ENCODE results near the gene RBM20.

GRCh38 chr10:110853921-110854605, 209.9 kb downstream of the RBM20 start:
- TF ChIP-seq CTCF (conservative IDR thresholded peaks at IDR 0.05): no peak
- no peak for TF ChIP-seq EZH2 (IDR thresholded peaks at IDR 0.05; ENCODE audit: low read depth)

Measured in PC-9 (cell line).